ENCODE data around the gene HABP4. TPM values are rescaled to one million over a fixed set of nuclear protein-coding genes. Genes with fewer than 3 reads are reported as not detected.

Gene HABP4
- total and polyA plus RNA-seq, 10 of the 15 experiments (the other 5 are each of a cell fraction or from before 2014, with no cell fraction given): 1.6 to 15.4 (median 11.6) TPM

GRCh38 chr9:96532173-96532572, 82.2 kb downstream of the HABP4 start:
- Histone ChIP-seq H3K27me3 (replicated peaks in 1 of 2; ENCODE audit: control insufficient read depth in 2 of 2, insufficient read depth in 2 of 2, low read length in 1 of 2) (no peaks in the 10 kb centered on the region), H3K4me2 (ENCODE audit: control insufficient read depth, insufficient read depth) (no peak overlapping the region), H3K9me3 (replicated peaks; ENCODE audit: control insufficient read depth, insufficient read depth, low read length) (no peaks in the 10 kb centered on the region; the same call in 2 of the 3 replicates), H3K9ac (ENCODE audit: control insufficient read depth, insufficient read depth, low read length) (no peak overlapping the region), H3K4me3 (no peak overlapping the region), H2AFZ (ENCODE audit: control insufficient read depth, low read depth, low read length) (no peak overlapping the region), H3K4me1 (ENCODE audit: control insufficient read depth, insufficient read depth, low read length) (no peaks in the 10 kb centered on the region), H3K36me3 (ENCODE audit: control insufficient read depth in 2 of 2, insufficient read depth in 2 of 2, low read length in 1 of 2) (no peaks in the 10 kb centered on the region), H3K79me2 (ENCODE audit: control insufficient read depth, insufficient read depth, low read length) (no peaks in the 10 kb centered on the region), H4K20me1 (ENCODE audit: control insufficient read depth, insufficient read depth) (no peaks in the 10 kb centered on the region), H3K27ac (ENCODE audit: control insufficient read depth, insufficient read depth) (no peak overlapping the region)
- TF ChIP-seq IKZF2 (IDR thresholded peaks at IDR 0.05) (no peak), EED (IDR thresholded peaks at IDR 0.05; ENCODE audit: low read depth) (no peak)
- ChIA-PET SMC1A (ENCODE audit: uncharacterized antibody, unreplicated experiment) (interaction anchor here (0.9 to 1.6 kb wide), 3 partner anchors 9 to 33 kb away, joined by 4 to 6 read pairs (median 5); no protein-coding TSS in a partner anchor), RAD21 (ENCODE audit: unreplicated experiment) (no interaction called here), CTCF (interaction anchor here (0.6 to 0.7 kb wide), 2 partner anchors 10 kb away, joined by 3 read pairs; no protein-coding TSS in a partner anchor), POLR2A (interaction anchor here (0.5 kb wide), 1 partner anchor 153 kb away, joined by 3 read pairs; no protein-coding TSS in a partner anchor)
- intact Hi-C loops (cut with micrococcal nuclease; ENCODE audit: unreplicated experiment) (no loop called here), in situ Hi-C loops (cut with MboI) (no loop called here)
- FAIRE-seq (no peak), ATAC-seq (no peak), DNase-seq (ENCODE audit: low read depth, low spot score) (no peak)
- BruUV-seq (replicated peaks): no TSS peak

- RAD21 ChIA-PET (ENCODE audit: unreplicated experiment): no interaction called here
- SMC1A ChIA-PET (ENCODE audit: uncharacterized antibody, unreplicated experiment): interaction anchor here (0.8 to 1.3 kb wide), 2 partner anchors 10 to 26 kb away, joined by 3 read pairs; no protein-coding TSS in a partner anchor
- Histone ChIP-seq H3K9me3 (replicated peaks; ENCODE audit: control insufficient read depth, insufficient read depth, low read length) (no peaks in the 10 kb centered on the region), H3K4me1 (ENCODE audit: control insufficient read depth, insufficient read depth, low read length) (no peaks in the 10 kb centered on the region), H3K4me3 (no peak overlapping the region), H3K27me3 (replicated peaks in 1 of 2; ENCODE audit: control insufficient read depth in 2 of 2, insufficient read depth in 2 of 2, low read length in 1 of 2) (no peaks in the 10 kb centered on the region), H3K4me2 (ENCODE audit: control insufficient read depth, insufficient read depth) (no peak overlapping the region), H3K9ac (ENCODE audit: control insufficient read depth, insufficient read depth, low read length) (no peak overlapping the region), H2AFZ (ENCODE audit: control insufficient read depth, low read depth, low read length) (no peak overlapping the region), H3K36me3 (ENCODE audit: control insufficient read depth in 2 of 2, insufficient read depth in 2 of 2, low read length in 1 of 2) (no peaks in the 10 kb centered on the region), H3K27ac (ENCODE audit: control insufficient read depth, insufficient read depth) (no peak overlapping the region), H4K20me1 (ENCODE audit: control insufficient read depth, insufficient read depth) (no peaks in the 10 kb centered on the region), H3K79me2 (ENCODE audit: control insufficient read depth, insufficient read depth, low read length) (no peaks in the 10 kb centered on the region)
- no peak for TF ChIP-seq CHD2 (IDR thresholded peaks at IDR 0.05; ENCODE audit: borderline replicate concordance, low read depth, low read length)
- no peak for TF ChIP-seq SMAD1 (IDR thresholded peaks at IDR 0.05; ENCODE audit: low read depth, partially characterized antibody)
- CTCF ChIA-PET: interaction anchor here (0.9 to 1.4 kb wide), 2 partner anchors 16 to 38 kb away, joined by 3 to 4 read pairs; no protein-coding TSS in a partner anchor
- no peak for ATAC-seq
- intact Hi-C loops (cut with micrococcal nuclease; ENCODE audit: unreplicated experiment): no loop called here
- POLR2A ChIA-PET: no interaction called here
- in situ Hi-C loops (cut with MboI): no loop called here
- 57% methylated on average over 3 of the region's 3 CpGs for WGBS (ENCODE audit: insufficient coverage, insufficient replicate concordance, low lambda C conversion rate, missing lambda C conversion rate)
- no peak for DNase-seq (ENCODE audit: low read depth, low spot score)
- FAIRE-seq: no peak
- BruUV-seq (replicated peaks): no TSS peak
These were observed 90.1 kb downstream of the HABP4 start for GRCh38 chr9:96540106-96540505.

Other genes starting within 250 kb of the HABP4 start
- gene HSD17B3, start 148.0 kb upstream of the HABP4 start, total RNA-seq (2014; rRNA removed): not detected in 2 replicates
- gene HSD17B3, start 148.0 kb upstream of the HABP4 start, total RNA-seq (2014; rRNA removed; fragmentation: Illumina TruSeq; extraction: Trizol): not detected in 2 replicates
- gene HSD17B3, start 148.0 kb upstream of the HABP4 start, total RNA-seq (2021): not detected in 2 replicates
- not detected in 2 replicates for gene HSD17B3, start 148.0 kb upstream of the HABP4 start, polyA plus RNA-seq (2011; rRNA removed)
- not detected in 2 replicates for gene HSD17B3, start 148.0 kb upstream of the HABP4 start, polyA plus RNA-seq (2014; fragmentation: Illumina TruSeq; extraction: Trizol)
- not detected for gene HSD17B3, start 148.0 kb upstream of the HABP4 start, polyA plus RNA-seq (2014; fragmentation: Nextera tagmentation; extraction: Ambion mirVana)
- gene HSD17B3, start 148.0 kb upstream of the HABP4 start, polyA plus RNA-seq (2014; rRNA removed): not detected in 2 replicates
- gene HSD17B3, start 148.0 kb upstream of the HABP4 start, polyA plus RNA-seq (2016; fragmentation: Nextera tagmentation; extraction: Ambion mirVana): not detected
- gene SLC35D2, start 66.5 kb upstream of the HABP4 start, total RNA-seq (2014; rRNA removed): 3.6 and 4.4 TPM in 2 replicates
- 5.2 and 5.5 TPM in 2 replicates for gene SLC35D2, start 66.5 kb upstream of the HABP4 start, total RNA-seq (2014; rRNA removed; fragmentation: Illumina TruSeq; extraction: Trizol)
- 6.1 and 6.5 TPM in 2 replicates for gene SLC35D2, start 66.5 kb upstream of the HABP4 start, total RNA-seq (2021)
- 0.99 and 1.4 TPM in 2 replicates for gene SLC35D2, start 66.5 kb upstream of the HABP4 start, polyA plus RNA-seq (2011; rRNA removed)
- 6.3 TPM in 2 replicates for gene SLC35D2, start 66.5 kb upstream of the HABP4 start, polyA plus RNA-seq (2014; fragmentation: Illumina TruSeq; extraction: Trizol)
- gene SLC35D2, start 66.5 kb upstream of the HABP4 start, polyA plus RNA-seq (2014; fragmentation: Nextera tagmentation; extraction: Ambion mirVana): 1 to 10 TPM; 1.3 to 3.3 TPM
- gene SLC35D2, start 66.5 kb upstream of the HABP4 start, polyA plus RNA-seq (2014; rRNA removed): 2.8 and 6.0 TPM in 2 replicates
- 1 to 10 TPM in 1 of 2 experiments, under 1 TPM in 1; 0.64 to 3.2 TPM for gene SLC35D2, start 66.5 kb upstream of the HABP4 start, polyA plus RNA-seq (2016; fragmentation: Nextera tagmentation; extraction: Ambion mirVana)
- 16.3 and 17.8 TPM in 2 replicates for gene ZNF367, start 31.8 kb upstream of the HABP4 start, total RNA-seq (2014; rRNA removed)
- 15.5 and 15.6 TPM in 2 replicates for gene ZNF367, start 31.8 kb upstream of the HABP4 start, total RNA-seq (2014; rRNA removed; fragmentation: Illumina TruSeq; extraction: Trizol)
- gene ZNF367, start 31.8 kb upstream of the HABP4 start, total RNA-seq (2021): 14.3 and 15.7 TPM in 2 replicates
- gene ZNF367, start 31.8 kb upstream of the HABP4 start, polyA plus RNA-seq (2011; rRNA removed): 10.2 and 14.5 TPM in 2 replicates
- 13.3 and 14.7 TPM in 2 replicates for gene ZNF367, start 31.8 kb upstream of the HABP4 start, polyA plus RNA-seq (2014; fragmentation: Illumina TruSeq; extraction: Trizol)
- gene ZNF367, start 31.8 kb upstream of the HABP4 start, polyA plus RNA-seq (2014; fragmentation: Nextera tagmentation; extraction: Ambion mirVana): 1 to 10 TPM; 3.9 to 5.5 TPM
- gene ZNF367, start 31.8 kb upstream of the HABP4 start, polyA plus RNA-seq (2014; rRNA removed): 9.8 and 12.0 TPM in 2 replicates
- gene ZNF367, start 31.8 kb upstream of the HABP4 start, polyA plus RNA-seq (2016; fragmentation: Nextera tagmentation; extraction: Ambion mirVana): 1 to 10 TPM; 2.9 to 6.2 TPM
- gene CDC14B, start 169.7 kb downstream of the HABP4 start, total RNA-seq (2014; rRNA removed): 4.1 and 6.4 TPM in 2 replicates
- 5.1 and 5.9 TPM in 2 replicates for gene CDC14B, start 169.7 kb downstream of the HABP4 start, total RNA-seq (2014; rRNA removed; fragmentation: Illumina TruSeq; extraction: Trizol)
- 6.8 TPM in 2 replicates for gene CDC14B, start 169.7 kb downstream of the HABP4 start, total RNA-seq (2021)
- 6.0 TPM in 2 replicates for gene CDC14B, start 169.7 kb downstream of the HABP4 start, polyA plus RNA-seq (2011; rRNA removed)
- gene CDC14B, start 169.7 kb downstream of the HABP4 start, polyA plus RNA-seq (2014; fragmentation: Illumina TruSeq; extraction: Trizol): 6.9 and 7.9 TPM in 2 replicates
- 1 to 10 TPM; 4.5 to 6.3 TPM for gene CDC14B, start 169.7 kb downstream of the HABP4 start, polyA plus RNA-seq (2014; fragmentation: Nextera tagmentation; extraction: Ambion mirVana)
- gene CDC14B, start 169.7 kb downstream of the HABP4 start, polyA plus RNA-seq (2014; rRNA removed): 3.7 and 4.7 TPM in 2 replicates
- 10 to 100 TPM in 1 of 2 experiments, 1 to 10 TPM in 1; 7.5 to 11.7 TPM for gene CDC14B, start 169.7 kb downstream of the HABP4 start, polyA plus RNA-seq (2016; fragmentation: Nextera tagmentation; extraction: Ambion mirVana)
- gene PRXL2C, start 205.1 kb downstream of the HABP4 start, total RNA-seq (2014; rRNA removed): 14.1 and 14.6 TPM in 2 replicates
- 12.9 and 13.2 TPM in 2 replicates for gene PRXL2C, start 205.1 kb downstream of the HABP4 start, total RNA-seq (2014; rRNA removed; fragmentation: Illumina TruSeq; extraction: Trizol)
- gene PRXL2C, start 205.1 kb downstream of the HABP4 start, total RNA-seq (2021): 11.2 and 11.9 TPM in 2 replicates
- 4.6 and 7.6 TPM in 2 replicates for gene PRXL2C, start 205.1 kb downstream of the HABP4 start, polyA plus RNA-seq (2011; rRNA removed)
- gene PRXL2C, start 205.1 kb downstream of the HABP4 start, polyA plus RNA-seq (2014; fragmentation: Illumina TruSeq; extraction: Trizol): 7.3 and 7.8 TPM in 2 replicates
- gene PRXL2C, start 205.1 kb downstream of the HABP4 start, polyA plus RNA-seq (2014; fragmentation: Nextera tagmentation; extraction: Ambion mirVana): 1 to 10 TPM; 4.0 to 4.7 TPM
- 7.4 and 7.6 TPM in 2 replicates for gene PRXL2C, start 205.1 kb downstream of the HABP4 start, polyA plus RNA-seq (2014; rRNA removed)
- gene PRXL2C, start 205.1 kb downstream of the HABP4 start, polyA plus RNA-seq (2016; fragmentation: Nextera tagmentation; extraction: Ambion mirVana): 10 to 100 TPM in 1 of 2 experiments, 1 to 10 TPM in 1; 6.8 to 16.0 TPM

Measured in GM12878 (cell line).